ENCODE results near the gene DIAPH3. TPM values are rescaled to one million over a fixed set of nuclear protein-coding genes. Genes with fewer than 3 reads are reported as not detected.
"Not testable (repeated sequence)": the region's sequence is repeated elsewhere in the genome, so short reads cannot be mapped to it uniquely, and the experiment has no call there.

Gene DIAPH3
- total and polyA plus RNA-seq, 8 donors = 3.3 to 19.1 (median 10.6) TPM

DNA sequence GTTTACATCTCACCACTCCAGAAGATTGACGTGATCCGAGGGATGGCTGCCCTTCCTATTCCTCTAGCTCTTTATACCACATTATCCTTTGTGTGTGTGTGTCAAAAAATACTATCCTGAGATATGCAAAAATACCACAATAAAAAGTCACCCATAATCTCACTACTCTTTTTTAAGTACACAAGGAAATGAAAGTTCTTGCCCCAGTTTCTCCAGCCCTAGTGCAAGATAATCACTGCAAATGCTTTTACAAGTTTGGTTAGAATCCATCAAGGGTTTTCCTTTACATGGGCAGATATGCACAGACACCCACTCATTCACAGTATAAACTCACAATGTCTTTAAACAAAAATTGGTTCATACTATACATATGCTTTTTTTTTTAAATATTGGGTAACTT, 89.3 kb downstream of the DIAPH3 start:
- Histone ChIP-seq H3K4me1 (no peaks in the 10 kb centered on the region), H3K27me3 (no peaks in the 10 kb centered on the region), H3K4me3 (no peak overlapping the region), H3K27ac (no peak overlapping the region), H3K36me3 (no peaks in the 10 kb centered on the region), H3K9me3 (no peaks in the 10 kb centered on the region)
- intact Hi-C loops (cut with DNase I) = no loop called here
- TF ChIP-seq, protein P1, sequence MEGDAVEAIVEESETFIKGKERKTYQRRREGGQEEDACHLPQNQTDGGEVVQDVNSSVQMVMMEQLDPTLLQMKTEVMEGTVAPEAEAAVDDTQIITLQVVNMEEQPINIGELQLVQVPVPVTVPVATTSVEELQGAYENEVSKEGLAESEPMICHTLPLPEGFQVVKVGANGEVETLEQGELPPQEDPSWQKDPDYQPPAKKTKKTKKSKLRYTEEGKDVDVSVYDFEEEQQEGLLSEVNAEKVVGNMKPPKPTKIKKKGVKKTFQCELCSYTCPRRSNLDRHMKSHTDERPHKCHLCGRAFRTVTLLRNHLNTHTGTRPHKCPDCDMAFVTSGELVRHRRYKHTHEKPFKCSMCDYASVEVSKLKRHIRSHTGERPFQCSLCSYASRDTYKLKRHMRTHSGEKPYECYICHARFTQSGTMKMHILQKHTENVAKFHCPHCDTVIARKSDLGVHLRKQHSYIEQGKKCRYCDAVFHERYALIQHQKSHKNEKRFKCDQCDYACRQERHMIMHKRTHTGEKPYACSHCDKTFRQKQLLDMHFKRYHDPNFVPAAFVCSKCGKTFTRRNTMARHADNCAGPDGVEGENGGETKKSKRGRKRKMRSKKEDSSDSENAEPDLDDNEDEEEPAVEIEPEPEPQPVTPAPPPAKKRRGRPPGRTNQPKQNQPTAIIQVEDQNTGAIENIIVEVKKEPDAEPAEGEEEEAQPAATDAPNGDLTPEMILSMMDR (IDR thresholded peaks at IDR 0.05) = no peak
- ATAC-seq = no peak
- DNase-seq = no peak

DNA sequence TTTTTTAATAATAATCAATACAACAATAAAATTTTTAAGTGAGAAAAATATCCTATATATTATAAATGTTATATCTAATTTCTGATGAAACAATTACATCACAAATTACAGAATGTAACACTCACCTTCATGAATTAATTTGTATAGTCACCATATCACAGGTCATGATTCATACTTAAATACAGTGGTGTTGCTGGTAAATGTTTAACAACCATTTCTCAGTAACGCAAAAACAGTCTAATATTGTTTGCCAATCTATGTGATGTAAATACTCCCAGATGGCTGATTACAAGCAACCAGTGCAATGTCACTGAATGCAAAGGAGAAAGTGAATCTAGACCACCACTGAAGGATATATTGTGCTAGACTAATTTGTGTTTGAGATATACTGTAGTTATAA, 97.5 kb downstream of the DIAPH3 start:
- TF ChIP-seq, protein P1 (IDR thresholded peaks at IDR 0.05) = no peak
- intact Hi-C loops (cut with DNase I) = no loop called here
- H3K9me3 ChIP-seq = no peaks in the 10 kb centered on the region
- no peak overlapping the region for H3K27ac ChIP-seq
- no peaks in the 10 kb centered on the region for H3K27me3 ChIP-seq
- DNase-seq (no peak), ATAC-seq (no peak)
- H3K36me3 ChIP-seq = no peaks in the 10 kb centered on the region
- H3K4me1 ChIP-seq = no peaks in the 10 kb centered on the region
- no peak overlapping the region for H3K4me3 ChIP-seq

DNA sequence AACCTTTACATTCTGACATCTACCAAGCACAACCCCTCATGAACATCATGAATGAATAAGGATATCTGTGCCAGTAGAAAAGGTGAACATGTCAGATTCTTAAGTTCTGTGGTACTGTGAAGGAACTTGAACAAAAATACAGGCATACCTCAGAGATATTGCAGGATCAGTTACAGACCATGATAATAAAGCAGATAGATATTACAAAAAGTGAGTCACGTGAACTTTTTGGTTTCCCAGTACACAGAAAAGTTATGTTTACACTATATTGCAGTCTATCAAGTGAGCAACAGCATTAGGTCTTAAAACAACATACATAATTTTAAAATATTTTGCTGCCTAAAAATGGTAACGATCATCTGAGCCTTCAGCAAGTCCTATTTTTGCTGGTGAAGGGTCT, 101.2 kb downstream of the DIAPH3 start:
- no peak for ATAC-seq
- intact Hi-C loops (cut with DNase I) = no loop called here
- TF ChIP-seq, protein P1 (IDR thresholded peaks at IDR 0.05) = no peak
- H3K4me1 ChIP-seq = no peaks in the 10 kb centered on the region
- H3K36me3 ChIP-seq = no peaks in the 10 kb centered on the region
- no peaks in the 10 kb centered on the region for H3K27me3 ChIP-seq
- no peak for DNase-seq
- no peak overlapping the region for H3K4me3 ChIP-seq
- H3K27ac ChIP-seq = no peak overlapping the region
- no peaks in the 10 kb centered on the region for H3K9me3 ChIP-seq

DNA sequence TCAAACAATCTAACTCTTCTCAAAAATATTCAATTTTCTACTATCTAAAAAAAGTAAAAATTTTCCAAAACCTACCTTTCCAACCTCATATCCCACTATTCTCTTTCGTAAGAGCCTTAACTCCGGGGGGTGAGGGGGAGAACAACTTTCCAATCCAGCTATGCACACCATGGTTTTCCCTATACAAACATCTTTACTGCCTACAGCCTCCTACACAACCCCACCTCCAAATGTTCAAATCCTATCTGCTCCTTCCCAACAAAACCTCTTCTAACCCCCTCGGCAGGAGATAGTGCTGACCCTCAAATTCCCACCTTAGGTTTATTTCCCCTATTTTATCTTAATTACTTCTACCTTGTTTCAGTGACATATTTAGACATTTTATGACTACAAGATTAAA, 102.0 kb downstream of the DIAPH3 start:
- no peaks in the 10 kb centered on the region for H3K27me3 ChIP-seq
- H3K9me3 ChIP-seq = no peaks in the 10 kb centered on the region
- DNase-seq (no peak), ATAC-seq (no peak)
- no peaks in the 10 kb centered on the region for H3K36me3 ChIP-seq
- intact Hi-C loops (cut with DNase I) = no loop called here
- H3K27ac ChIP-seq = no peak overlapping the region
- H3K4me1 ChIP-seq = no peaks in the 10 kb centered on the region
- TF ChIP-seq, protein P1 (IDR thresholded peaks at IDR 0.05) = no peak
- no peak overlapping the region for H3K4me3 ChIP-seq

DNA sequence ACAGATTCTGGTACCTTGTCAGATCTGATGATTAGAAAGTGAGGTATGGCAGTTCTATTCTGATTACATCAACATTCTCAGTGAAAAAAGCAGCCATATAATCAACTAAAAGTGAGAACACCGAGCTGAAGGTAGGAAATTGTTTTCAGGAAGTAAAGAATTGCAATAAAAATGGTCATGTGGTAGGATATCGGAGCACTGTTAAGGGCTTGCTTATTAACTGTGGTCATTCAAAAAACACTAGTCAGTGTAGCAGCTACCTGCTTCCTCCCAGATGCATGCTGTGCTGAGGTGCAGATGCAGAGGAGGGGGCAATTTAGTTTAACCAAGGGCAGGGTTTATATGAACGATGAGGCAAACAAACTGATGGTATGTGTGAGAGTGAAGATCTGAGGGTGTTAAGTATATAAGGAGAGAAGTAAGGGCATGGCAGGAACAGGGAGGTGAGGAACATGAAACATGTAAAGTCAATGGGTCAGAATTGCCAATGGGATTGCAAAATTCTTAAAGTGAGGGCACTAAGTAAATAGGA, 111.9 kb downstream of the DIAPH3 start:
- Histone ChIP-seq H3K27ac (no peak overlapping the region), H3K4me1 (no peaks in the 10 kb centered on the region), H3K4me3 (no peak overlapping the region), H3K27me3 (no peaks in the 10 kb centered on the region), H3K36me3 (no peaks in the 10 kb centered on the region), H3K9me3 (no peaks in the 10 kb centered on the region)
- intact Hi-C loops (cut with DNase I) = no loop called here
- TF ChIP-seq, protein P1 (IDR thresholded peaks at IDR 0.05) = no peak
- no peak for ATAC-seq
- DNase-seq = no peak

DNA sequence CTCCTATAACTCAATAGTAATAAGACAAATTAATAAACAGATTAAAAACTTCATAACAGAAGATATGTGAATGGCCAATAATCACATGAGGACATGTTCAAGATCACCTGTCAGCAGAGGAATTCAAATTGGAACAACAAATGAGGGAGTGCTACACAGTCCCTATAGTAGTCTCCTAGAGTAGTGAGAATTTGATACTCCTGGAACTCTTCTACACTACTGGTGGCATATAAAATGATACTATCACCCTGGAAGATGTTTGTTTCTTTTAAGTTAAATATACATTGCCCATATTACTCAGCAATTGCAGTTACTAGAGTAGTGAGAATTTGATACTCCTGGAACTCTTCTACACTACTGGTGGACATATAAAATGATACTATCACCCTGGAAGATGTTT, 115.4 kb downstream of the DIAPH3 start:
- H3K36me3 ChIP-seq; H3K9me3 ChIP-seq; H3K27ac ChIP-seq; ATAC-seq; intact Hi-C loops (cut with DNase I); H3K4me3 ChIP-seq; H3K4me1 ChIP-seq; DNase-seq; H3K27me3 ChIP-seq: not testable (repeated sequence)

Data from left lung (tissue), 10 donors.